Epithelial cell of proximal tubule (primary cell): ENCODE data around the gene CDC42BPA. TPM values are rescaled to one million over a fixed set of nuclear protein-coding genes. Genes with fewer than 3 reads are reported as not detected.

Source experiments
- DNase-seq: peaks from one replicate; pipeline ENCODE4 v3.0.0-alpha.2; 2011; ENCODE audit warnings: low read depth
- H3K4me3 ChIP-seq: 2 replicates; pipeline ENCODE4 v1.5.1; 2011; ENCODE audit warnings: low read depth, mild to moderate bottlenecking, low read length
- total RNA-seq: library from RNA; depleted of rRNA; stranded (reverse); fragments of >200 nt; gene quantifications from 2 replicates; pipeline ENCODE4 v1.2.3, GENCODE V29; 2015
- TF ChIP-seq, protein P1 (sequence below): conservative IDR thresholded peaks from 2 replicates; pipeline ENCODE4 v1.5.1; 2012; ENCODE audit warnings: low read depth, mild to moderate bottlenecking, low read length

Gene CDC42BPA
- total RNA-seq, 1 donor from 2014 or later = 15.6 TPM

DNA sequence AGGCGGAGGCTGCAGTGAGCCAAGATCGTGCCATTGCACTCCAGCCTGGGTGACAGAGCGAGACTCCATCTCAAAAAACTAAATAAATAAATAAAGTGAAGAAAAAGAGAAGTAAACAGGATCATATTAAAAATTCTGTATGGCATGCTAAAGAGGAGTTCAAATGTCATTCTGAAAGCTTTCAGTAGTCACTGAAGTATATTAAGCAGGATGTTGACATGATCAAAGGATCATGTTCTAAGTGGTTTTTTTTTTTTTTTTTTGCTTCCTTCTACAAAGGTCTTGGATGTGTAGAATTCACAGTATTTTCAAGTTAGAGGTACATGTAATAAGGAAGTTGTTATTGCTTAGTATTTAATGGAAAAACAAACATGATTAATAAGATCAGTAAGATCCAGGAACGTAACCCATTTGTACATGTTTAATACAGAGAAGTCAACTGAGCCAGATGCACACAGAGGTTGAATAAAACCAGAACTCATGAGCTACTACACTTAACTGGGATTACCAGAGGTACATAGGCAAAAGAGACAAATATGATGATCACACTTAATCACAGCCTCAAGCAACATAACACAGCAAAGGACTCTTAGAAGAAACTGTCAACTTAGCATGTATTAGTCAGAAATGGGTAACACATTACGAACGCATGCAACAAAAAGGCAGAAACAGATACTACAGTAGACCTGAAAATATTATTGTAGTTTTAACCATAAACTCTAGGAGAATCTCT, 12.2 kb downstream of the CDC42BPA start:
- DNase-seq = no peak
- TF ChIP-seq, protein P1, sequence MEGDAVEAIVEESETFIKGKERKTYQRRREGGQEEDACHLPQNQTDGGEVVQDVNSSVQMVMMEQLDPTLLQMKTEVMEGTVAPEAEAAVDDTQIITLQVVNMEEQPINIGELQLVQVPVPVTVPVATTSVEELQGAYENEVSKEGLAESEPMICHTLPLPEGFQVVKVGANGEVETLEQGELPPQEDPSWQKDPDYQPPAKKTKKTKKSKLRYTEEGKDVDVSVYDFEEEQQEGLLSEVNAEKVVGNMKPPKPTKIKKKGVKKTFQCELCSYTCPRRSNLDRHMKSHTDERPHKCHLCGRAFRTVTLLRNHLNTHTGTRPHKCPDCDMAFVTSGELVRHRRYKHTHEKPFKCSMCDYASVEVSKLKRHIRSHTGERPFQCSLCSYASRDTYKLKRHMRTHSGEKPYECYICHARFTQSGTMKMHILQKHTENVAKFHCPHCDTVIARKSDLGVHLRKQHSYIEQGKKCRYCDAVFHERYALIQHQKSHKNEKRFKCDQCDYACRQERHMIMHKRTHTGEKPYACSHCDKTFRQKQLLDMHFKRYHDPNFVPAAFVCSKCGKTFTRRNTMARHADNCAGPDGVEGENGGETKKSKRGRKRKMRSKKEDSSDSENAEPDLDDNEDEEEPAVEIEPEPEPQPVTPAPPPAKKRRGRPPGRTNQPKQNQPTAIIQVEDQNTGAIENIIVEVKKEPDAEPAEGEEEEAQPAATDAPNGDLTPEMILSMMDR = no peak
- no peak overlapping the region for H3K4me3 ChIP-seq

DNA sequence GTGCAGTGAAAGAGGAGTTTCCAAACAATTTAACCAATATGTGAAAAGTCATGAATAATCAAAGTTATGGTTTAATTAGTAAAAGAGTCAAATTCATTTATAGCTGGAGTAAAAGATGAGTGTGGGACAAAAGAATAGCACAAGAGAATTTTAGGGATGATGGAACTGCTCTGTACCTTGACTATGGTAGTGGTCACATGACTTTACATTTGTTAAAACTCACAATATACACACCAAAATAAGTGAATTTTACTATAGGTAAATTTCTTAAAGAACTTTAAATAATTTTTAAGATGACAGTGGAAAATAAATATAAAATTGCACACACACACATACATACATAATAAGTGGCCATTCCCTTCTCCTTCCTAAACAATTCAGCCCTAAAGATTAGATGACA, 13.6 kb downstream of the CDC42BPA start:
- TF ChIP-seq, protein P1 = no peak
- no peak for DNase-seq
- H3K4me3 ChIP-seq = no peak overlapping the region

DNA sequence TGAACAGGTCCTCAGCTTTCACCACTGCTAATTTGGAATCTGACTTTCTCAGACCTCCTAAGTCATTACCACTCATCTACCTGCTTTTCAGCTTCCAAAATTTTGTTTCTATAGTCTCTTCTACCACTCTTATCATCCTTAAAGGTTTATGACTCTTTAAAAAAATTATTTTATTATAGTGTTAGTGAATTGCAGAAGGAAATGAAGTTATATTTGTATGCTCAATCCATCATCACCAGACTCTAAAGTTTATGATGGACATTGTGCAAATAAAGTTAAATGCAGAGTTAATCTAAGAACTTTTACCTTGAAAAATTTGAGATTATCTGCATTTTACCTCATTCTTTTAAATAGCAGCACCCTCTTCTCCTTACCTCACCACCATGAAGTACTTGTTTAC, 14.6 kb downstream of the CDC42BPA start:
- H3K4me3 ChIP-seq = no peak overlapping the region
- DNase-seq = no peak
- TF ChIP-seq, protein P1 = no peak

DNA sequence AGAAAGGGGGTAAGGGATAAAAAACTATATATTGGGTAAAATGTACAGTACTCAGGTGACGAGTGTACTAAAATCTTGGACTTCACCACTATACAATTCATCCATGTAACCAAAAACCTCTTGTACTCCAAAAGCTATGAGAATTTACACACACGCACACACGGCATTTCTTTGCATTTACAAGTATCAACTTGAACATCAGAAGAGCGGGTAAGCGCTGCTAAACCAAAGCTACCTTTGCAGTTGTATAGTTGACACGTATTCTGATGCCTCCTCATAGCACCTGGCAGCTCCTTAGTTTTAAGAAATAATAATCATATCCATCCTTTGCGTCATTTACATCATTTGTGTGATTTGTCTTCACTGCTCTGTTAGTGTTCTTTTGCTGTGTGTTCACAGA, 17.6 kb downstream of the CDC42BPA start:
- no peak overlapping the region for H3K4me3 ChIP-seq
- TF ChIP-seq, protein P1 = no peak
- DNase-seq = no peak

DNA sequence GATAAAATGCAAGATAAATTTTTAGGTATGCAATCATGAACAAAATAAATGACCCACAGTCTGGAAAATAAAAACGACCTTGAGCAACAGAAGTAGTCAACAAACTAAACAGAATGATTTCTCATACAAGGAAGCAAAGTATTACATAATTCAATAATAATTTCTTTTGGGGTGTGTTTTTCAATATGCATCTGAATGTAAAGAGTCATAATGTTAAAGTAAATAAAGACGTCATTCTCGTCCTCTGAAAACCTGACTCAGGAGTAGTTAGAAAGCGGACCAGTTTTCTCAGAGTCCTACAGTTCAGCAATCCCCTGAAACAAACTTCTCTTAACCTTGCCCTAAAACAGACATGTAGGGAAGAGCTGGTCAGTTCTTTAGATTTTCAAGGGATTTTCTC, 18.6 kb downstream of the CDC42BPA start:
- TF ChIP-seq, protein P1 = no peak
- no peak overlapping the region for H3K4me3 ChIP-seq
- no peak for DNase-seq

DNA sequence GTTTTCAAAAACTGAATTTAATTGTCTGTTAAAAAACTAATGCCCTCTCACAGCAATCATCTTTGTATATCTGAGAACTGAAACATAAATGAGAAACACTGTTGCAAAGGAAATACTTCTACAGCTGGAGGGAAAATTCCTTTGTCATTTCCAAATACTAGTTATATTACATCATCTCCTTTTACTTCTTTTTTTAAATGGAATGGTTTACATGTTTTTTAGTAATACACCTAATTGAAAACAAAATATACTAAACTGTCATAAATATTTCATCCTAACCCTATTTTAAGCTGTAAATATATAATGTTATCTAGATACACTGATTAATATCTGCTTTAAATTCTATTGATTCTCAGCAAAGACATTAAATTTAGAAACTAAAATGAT, 19.1 kb downstream of the CDC42BPA start:
- DNase-seq = no peak
- H3K4me3 ChIP-seq = peak overlapping the region; percentile 5
- TF ChIP-seq, protein P1 = no peak

DNA sequence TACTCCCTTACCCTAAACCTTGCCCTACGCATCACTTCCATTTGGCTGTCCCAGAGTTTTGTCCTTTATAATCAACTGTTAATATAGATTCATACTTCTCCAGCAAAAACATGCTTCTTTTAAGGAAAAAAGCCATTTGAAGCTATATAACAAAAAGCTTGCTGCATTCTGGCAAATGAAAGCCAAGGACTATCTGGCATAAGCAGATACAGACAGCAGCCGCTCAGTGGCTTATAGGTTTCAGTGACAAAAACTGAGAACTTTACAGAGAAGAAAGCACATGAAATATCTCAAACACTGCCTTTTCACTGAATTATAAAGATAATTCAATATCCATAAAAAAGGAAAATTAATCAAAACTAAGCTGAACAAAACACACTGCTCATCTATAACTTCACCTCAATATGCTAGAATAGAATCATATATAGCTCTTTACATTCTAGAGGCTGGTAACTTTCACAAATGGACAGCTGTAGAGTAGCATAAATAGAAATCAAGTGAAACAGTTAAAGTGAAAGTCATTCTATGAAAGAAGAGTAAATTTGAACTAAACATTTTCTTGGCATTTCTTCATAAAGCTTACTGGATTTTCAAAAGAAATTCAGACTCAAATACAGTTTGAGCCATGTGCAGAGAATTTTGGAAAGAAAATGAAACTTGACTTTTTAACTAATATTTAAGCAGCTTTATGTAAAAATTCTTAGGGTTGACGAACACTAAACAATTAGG, 19.6 kb downstream of the CDC42BPA start:
- H3K4me3 ChIP-seq = peak overlapping the region; percentile 5
- DNase-seq = no peak
- TF ChIP-seq, protein P1 = no peak
